IPS-20b (cell line): ENCODE data around the gene KCNJ13.

Experiments used
- H3K27ac ChIP-seq: one replicate; pipeline ENCODE4 v1.5.1; 2013; ENCODE audit warnings: low read length
- H3K27me3 ChIP-seq: 2 replicates; pipeline ENCODE4 v1.6.1; 2013; ENCODE audit warnings: mild to moderate bottlenecking, low read length, inconsistent platforms; ENCODE audit not compliant: insufficient read depth
- H3K36me3 ChIP-seq: 2 replicates; pipeline ENCODE4 v1.6.1; 2013; ENCODE audit warnings: low read depth, mild to moderate bottlenecking, inconsistent platforms, low read length, moderate library complexity; ENCODE audit not compliant: insufficient read depth
- H3K4me1 ChIP-seq: 2 replicates; pipeline ENCODE4 v1.6.1; 2013; ENCODE audit warnings: mild to moderate bottlenecking, control low read depth, inconsistent platforms, low read length, moderate library complexity; ENCODE audit not compliant: insufficient read depth
- H3K4me3 ChIP-seq: 2 replicates; pipeline ENCODE4 v1.5.1; 2013; ENCODE audit warnings: mild to moderate bottlenecking, low read length, inconsistent platforms
- H3K9ac ChIP-seq: 2 replicates; pipeline ENCODE4 v1.6.1; 2013; ENCODE audit warnings: low read depth, mild to moderate bottlenecking, inconsistent platforms, low read length, moderate library complexity
- H3K9me3 ChIP-seq: 2 replicates; pipeline ENCODE4 v1.6.1; 2013; ENCODE audit warnings: mild to moderate bottlenecking, low read depth, low read length, inconsistent platforms; ENCODE audit not compliant: insufficient read depth

The KCNJ13 gene

DNA sequence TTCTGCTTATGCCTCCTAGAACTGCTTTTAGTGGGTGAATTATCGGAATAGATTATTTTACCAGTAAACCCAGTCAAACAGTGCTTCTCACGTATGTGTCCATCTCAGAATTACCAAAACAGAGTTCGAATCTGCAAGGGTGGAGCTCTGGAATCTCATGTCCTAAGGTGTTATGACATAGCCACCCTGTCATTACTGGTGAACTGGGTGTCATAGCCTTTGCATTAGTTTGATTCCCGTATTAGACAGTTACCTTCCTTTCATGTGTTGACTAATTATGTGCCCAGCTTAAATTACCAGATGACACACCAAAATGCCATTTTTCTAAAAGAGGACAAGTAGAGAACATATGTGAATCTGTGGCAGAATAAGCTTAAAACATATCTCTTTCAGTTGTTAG lies 15.2 kb upstream of the KCNJ13 start:
- no peak overlapping the region for H3K9ac ChIP-seq
- H3K4me1 ChIP-seq, result no peaks in the 10 kb centered on the region
- no peaks in the 10 kb centered on the region for H3K9me3 ChIP-seq
- H3K4me3 ChIP-seq, result no peak overlapping the region
- H3K27ac ChIP-seq, result no peak overlapping the region
- peaks cover 99% of the 10 kb centered on the region for H3K36me3 ChIP-seq
- no peaks in the 10 kb centered on the region for H3K27me3 ChIP-seq

DNA sequence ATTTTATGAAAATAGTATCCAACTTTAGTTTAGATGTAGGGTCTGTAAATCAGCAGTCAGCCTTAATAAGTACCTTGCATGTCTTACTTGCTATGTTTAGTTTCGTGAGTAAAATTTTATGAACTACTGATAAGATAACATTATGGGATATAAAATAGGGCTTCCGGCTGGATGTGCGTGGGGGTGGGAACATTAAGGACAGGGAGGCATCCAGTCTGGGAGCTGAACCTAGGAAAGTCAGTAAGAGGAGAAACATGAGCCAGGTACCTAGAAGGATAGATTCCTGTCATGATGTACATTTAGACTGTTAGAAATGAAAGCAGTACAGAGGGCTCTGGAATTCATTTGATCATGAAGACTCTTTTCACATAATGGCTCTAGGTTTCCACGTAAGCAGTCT lies 12.7 kb upstream of the KCNJ13 start:
- Histone ChIP-seq H3K27ac (no peak overlapping the region), H3K9me3 (no peaks in the 10 kb centered on the region), H3K4me3 (no peak overlapping the region), H3K9ac (no peak overlapping the region), H3K27me3 (no peaks in the 10 kb centered on the region), H3K4me1 (no peaks in the 10 kb centered on the region), H3K36me3 (peaks cover 75% of the 10 kb centered on the region)

DNA sequence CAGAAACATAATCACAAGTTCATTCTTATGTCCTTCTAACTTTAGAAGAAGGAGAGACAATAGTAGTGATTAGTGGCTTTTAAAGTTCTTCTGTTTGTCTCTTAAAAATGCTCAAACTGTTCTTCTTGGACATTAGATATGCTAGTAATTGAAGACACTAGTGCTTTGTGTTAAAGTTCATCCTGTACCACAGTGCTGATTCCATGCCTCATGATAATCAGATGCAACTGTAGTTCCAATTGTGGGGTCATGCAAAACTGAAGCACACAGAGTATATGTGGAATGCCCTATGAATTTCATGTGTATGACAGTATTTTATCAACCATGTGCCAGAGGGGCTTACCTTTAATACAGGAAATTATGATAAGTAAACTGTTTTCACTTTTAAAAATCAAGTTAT lies 11.4 kb upstream of the KCNJ13 start:
- no peaks in the 10 kb centered on the region for H3K27me3 ChIP-seq
- H3K4me3 ChIP-seq, result no peak overlapping the region
- no peak overlapping the region for H3K9ac ChIP-seq
- H3K36me3 ChIP-seq, result peaks cover 62% of the 10 kb centered on the region
- H3K4me1 ChIP-seq, result no peaks in the 10 kb centered on the region
- H3K9me3 ChIP-seq, result no peaks in the 10 kb centered on the region
- no peak overlapping the region for H3K27ac ChIP-seq

- Histone ChIP-seq H3K4me1 (no peaks in the 10 kb centered on the region), H3K4me3 (no peak overlapping the region), H3K9ac (no peak overlapping the region), H3K27ac (no peak overlapping the region), H3K36me3 (peaks cover 24% of the 10 kb centered on the region), H3K27me3 (no peaks in the 10 kb centered on the region), H3K9me3 (no peaks in the 10 kb centered on the region)
Observed at GRCh38 chr2:232783278-232783677, 6.9 kb upstream of the KCNJ13 start.

- Histone ChIP-seq H3K27me3 (no peaks in the 10 kb centered on the region), H3K9me3 (no peaks in the 10 kb centered on the region), H3K27ac (no peak overlapping the region), H3K9ac (no peak overlapping the region), H3K4me3 (no peak overlapping the region), H3K4me1 (no peaks in the 10 kb centered on the region), H3K36me3 (peaks cover 13% of the 10 kb centered on the region; the same call in 1 of the 2 replicates)
Observed at GRCh38 chr2:232781765-232782164, 5.4 kb upstream of the KCNJ13 start.

DNA sequence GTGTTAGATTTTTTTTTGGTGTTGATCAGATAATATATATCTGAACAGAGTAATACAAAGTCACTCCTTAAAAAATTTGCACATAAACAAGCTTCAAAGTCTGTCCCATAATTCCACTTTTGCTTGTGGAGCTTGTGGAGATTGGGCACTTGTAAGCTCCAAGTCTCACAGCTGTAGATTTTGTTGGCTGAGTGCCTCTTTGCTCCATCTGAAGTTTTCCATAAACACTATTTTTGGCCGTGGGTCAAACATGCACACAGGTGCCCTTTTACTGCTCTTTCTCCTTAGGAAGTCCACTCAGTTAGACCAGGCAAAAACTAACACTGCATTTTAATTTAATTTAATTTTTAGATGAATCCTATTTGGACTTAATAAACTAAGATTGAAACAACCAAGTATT lies 3.6 kb upstream of the KCNJ13 start:
- Histone ChIP-seq H3K4me3 (no peak overlapping the region), H3K4me1 (no peaks in the 10 kb centered on the region), H3K9ac (no peak overlapping the region), H3K27ac (no peak overlapping the region), H3K36me3 (peaks cover 10% of the 10 kb centered on the region; the same call in 1 of the 2 replicates), H3K9me3 (no peaks in the 10 kb centered on the region), H3K27me3 (no peaks in the 10 kb centered on the region)

DNA sequence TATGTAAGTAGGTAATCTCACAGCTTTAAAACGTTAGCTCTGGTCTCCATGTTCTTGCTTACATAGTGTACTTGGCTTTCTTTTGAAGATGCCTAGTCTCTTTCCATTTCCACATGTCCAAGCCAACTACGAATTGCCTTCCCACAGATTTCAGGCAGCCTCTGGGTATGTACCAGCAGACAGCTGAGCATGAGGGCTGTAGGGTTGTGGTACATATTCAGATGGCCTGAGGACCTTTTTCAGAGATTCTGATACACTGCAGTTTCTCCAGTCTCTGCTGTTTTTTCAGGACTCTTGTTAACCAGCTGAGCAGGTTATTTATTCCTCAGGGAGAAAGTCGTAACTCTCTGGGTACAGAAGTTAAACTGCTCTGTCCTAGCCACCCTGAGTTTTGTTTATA lies 3.1 kb upstream of the KCNJ13 start:
- no peaks in the 10 kb centered on the region for H3K27me3 ChIP-seq
- no peak overlapping the region for H3K9ac ChIP-seq
- H3K4me3 ChIP-seq, result no peak overlapping the region
- H3K9me3 ChIP-seq, result no peaks in the 10 kb centered on the region
- peaks cover 10% of the 10 kb centered on the region; the same call in 1 of the 2 replicates for H3K36me3 ChIP-seq
- H3K4me1 ChIP-seq, result no peaks in the 10 kb centered on the region
- no peak overlapping the region for H3K27ac ChIP-seq

DNA sequence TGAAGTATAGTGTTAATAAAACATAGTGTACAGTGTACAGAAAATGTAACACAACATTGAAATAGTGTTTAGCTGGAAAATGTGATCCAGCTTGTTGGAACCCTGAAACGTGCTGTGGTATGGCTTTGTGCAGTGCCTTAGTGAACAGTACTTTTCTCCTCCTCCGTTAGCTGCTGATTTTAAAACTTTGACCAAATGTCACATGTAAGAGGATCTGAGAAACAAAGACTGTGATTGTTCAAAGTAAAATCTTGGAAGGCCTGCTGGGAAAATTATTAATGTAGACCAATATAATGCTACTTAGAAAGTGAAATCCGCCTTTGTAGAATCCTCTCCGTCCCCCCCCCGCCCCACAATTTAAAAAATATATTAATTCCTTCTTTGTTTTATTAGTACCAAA lies 911 bp upstream of the KCNJ13 start:
- H3K36me3 ChIP-seq, result peaks cover 18% of the 10 kb centered on the region; the same call in 1 of the 2 replicates
- H3K4me3 ChIP-seq, result no peak overlapping the region
- no peaks in the 10 kb centered on the region for H3K27me3 ChIP-seq
- H3K9me3 ChIP-seq, result no peaks in the 10 kb centered on the region
- H3K27ac ChIP-seq, result no peak overlapping the region
- no peaks in the 10 kb centered on the region for H3K4me1 ChIP-seq
- no peak overlapping the region for H3K9ac ChIP-seq

- Histone ChIP-seq H3K9me3 (no peaks in the 10 kb centered on the region), H3K27me3 (no peaks in the 10 kb centered on the region), H3K27ac (no peak overlapping the region), H3K36me3 (peaks cover 33% of the 10 kb centered on the region), H3K4me1 (no peaks in the 10 kb centered on the region), H3K9ac (no peak overlapping the region), H3K4me3 (no peak overlapping the region)
Observed at GRCh38 chr2:232773815-232774214, 2.5 kb downstream of the KCNJ13 start.

- H3K27ac ChIP-seq, result no peak overlapping the region
- H3K4me1 ChIP-seq, result no peaks in the 10 kb centered on the region
- H3K9me3 ChIP-seq, result no peaks in the 10 kb centered on the region
- no peak overlapping the region for H3K9ac ChIP-seq
- H3K4me3 ChIP-seq, result no peak overlapping the region
- H3K36me3 ChIP-seq, result peaks cover 39% of the 10 kb centered on the region
- no peaks in the 10 kb centered on the region for H3K27me3 ChIP-seq
Observed at GRCh38 chr2:232772531-232772930, 3.8 kb downstream of the KCNJ13 start.

- no peak overlapping the region for H3K9ac ChIP-seq
- no peaks in the 10 kb centered on the region for H3K4me1 ChIP-seq
- peaks cover 41% of the 10 kb centered on the region for H3K36me3 ChIP-seq
- no peaks in the 10 kb centered on the region for H3K27me3 ChIP-seq
- no peaks in the 10 kb centered on the region for H3K9me3 ChIP-seq
- H3K4me3 ChIP-seq, result no peak overlapping the region
- H3K27ac ChIP-seq, result no peak overlapping the region
Observed at GRCh38 chr2:232771870-232772269, 4.5 kb downstream of the KCNJ13 start.

DNA sequence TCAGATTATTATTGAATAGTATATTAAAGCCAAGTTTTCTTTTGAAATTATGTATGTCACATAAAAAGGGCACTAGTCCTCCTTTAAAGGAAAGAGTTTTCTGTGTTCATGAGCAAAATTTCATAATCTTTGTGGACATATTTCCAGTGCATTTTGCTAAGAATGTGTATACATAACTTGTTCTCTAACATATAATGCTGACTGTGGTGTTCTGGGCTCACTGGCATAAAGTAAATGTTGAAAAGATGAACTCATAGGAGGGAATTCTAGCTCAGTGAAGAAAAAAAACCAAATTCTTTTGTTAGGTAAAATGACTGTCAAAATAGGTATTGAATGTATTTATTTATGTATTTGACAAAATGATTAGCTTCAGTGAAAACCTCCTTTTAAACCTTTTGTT lies 6.2 kb downstream of the KCNJ13 start:
- peaks cover 57% of the 10 kb centered on the region for H3K36me3 ChIP-seq
- no peaks in the 10 kb centered on the region for H3K9me3 ChIP-seq
- H3K27me3 ChIP-seq, result no peaks in the 10 kb centered on the region
- H3K27ac ChIP-seq, result no peak overlapping the region
- no peaks in the 10 kb centered on the region for H3K4me1 ChIP-seq
- H3K4me3 ChIP-seq, result no peak overlapping the region
- no peak overlapping the region for H3K9ac ChIP-seq

GRCh38 chr2:232767866-232768265 lies 8.5 kb downstream of the KCNJ13 start:
- no peaks in the 10 kb centered on the region for H3K4me1 ChIP-seq

More at GRCh38 chr2:232767866-232768265, 8.5 kb downstream of the KCNJ13 start:
- Histone ChIP-seq H3K36me3 (peaks cover 70% of the 10 kb centered on the region), H3K27ac (no peak overlapping the region), H3K27me3 (no peaks in the 10 kb centered on the region), H3K9ac (no peak overlapping the region), H3K4me3 (no peak overlapping the region), H3K9me3 (no peaks in the 10 kb centered on the region)
